CD14-positive monocyte (primary cell): ENCODE results near the gene ALG6. TPM values are rescaled to one million over a fixed set of nuclear protein-coding genes. Genes with fewer than 3 reads are reported as not detected.

Experiments
- DNase-seq, 3 donors: peaks; one replicate each; pipeline ENCODE4 v3.0.0-alpha.2; 2011 to 2022
- H2AFZ ChIP-seq: 2 replicates; pipeline ENCODE4 v1.6.0; 2012; ENCODE audit warnings: mild to moderate bottlenecking, low read depth, low read length, inconsistent platforms; ENCODE audit not compliant: insufficient read depth, poor library complexity, severe bottlenecking
- H3K27ac ChIP-seq, 2 donors: 1 replicate in 1 of 2; 2 replicates in 1 of 2; pipeline ENCODE4 v1.5.1; 2012 to 2013; ENCODE audit warnings: low read length in 2 of 2, control low read depth in 1 of 2, inconsistent platforms in 1 of 2, low read depth in 1 of 2, mild to moderate bottlenecking in 1 of 2
- H3K27me3 ChIP-seq, 2 donors: one replicate each; pipeline versions ENCODE4 v1.6.0 to v1.6.1; 2011 to 2013; ENCODE audit warnings: low read length in 2 of 2; ENCODE audit not compliant: control insufficient read depth in 2 of 2, insufficient read depth in 2 of 2
- H3K36me3 ChIP-seq, 2 donors: replicated peaks in 1 of 2; 1 replicate in 1 of 2; 2 replicates in 1 of 2; pipeline versions ENCODE4 v1.5.1 to v1.6.1; 2012 to 2013; ENCODE audit warnings: low read length in 2 of 2, control low read depth in 1 of 2, inconsistent platforms in 1 of 2, mild to moderate bottlenecking in 1 of 2; ENCODE audit not compliant: insufficient read depth in 2 of 2, control insufficient read depth in 1 of 2
- H3K4me1 ChIP-seq, 2 donors: 1 replicate in 1 of 2; 2 replicates in 1 of 2; pipeline versions ENCODE4 v1.5.1 to v1.6.1; 2012 to 2013; ENCODE audit warnings: low read length in 2 of 2, control low read depth in 1 of 2, inconsistent platforms in 1 of 2, mild to moderate bottlenecking in 1 of 2, moderate library complexity in 1 of 2; ENCODE audit not compliant: insufficient read depth in 2 of 2, control insufficient read depth in 1 of 2
- H3K4me2 ChIP-seq: replicated peaks from 2 replicates; pipeline ENCODE3; 2012; ENCODE audit warnings: low read length, moderate library complexity, mild to moderate bottlenecking; ENCODE audit not compliant: poor library complexity, severe bottlenecking; ENCODE audit errors: extremely low read depth
- H3K4me3 ChIP-seq, 3 experiments: fragments of 200-600 bp in 1 of 3; sonication (generic) in 1 of 3; replicated peaks in 1 of 3; 1 replicate in 2 of 3; 2 replicates in 1 of 3; pipeline ENCODE4 v1.5.1; 2011 to 2013; ENCODE audit warnings: low read length in 3 of 3, mild to moderate bottlenecking in 3 of 3, control low read depth in 2 of 3, low read depth in 2 of 3, inconsistent platforms in 1 of 3, moderate library complexity in 1 of 3
- H3K79me2 ChIP-seq: 2 replicates; pipeline ENCODE4 v1.6.0; 2012; ENCODE audit warnings: mild to moderate bottlenecking, control low read depth, inconsistent platforms, low read length, moderate library complexity; ENCODE audit not compliant: insufficient read depth
- H3K9ac ChIP-seq: 2 replicates; pipeline ENCODE4 v1.6.0; 2017; ENCODE audit warnings: low read length, mild to moderate bottlenecking; ENCODE audit not compliant: insufficient read depth, poor library complexity, severe bottlenecking
- H3K9me3 ChIP-seq, 2 donors: replicated peaks in 1 of 2; 1 replicate in 1 of 2; 2 replicates in 1 of 2; pipeline versions ENCODE4 v1.5.1 to v1.6.1; 2012 to 2013; ENCODE audit warnings: low read length in 2 of 2, control low read depth in 1 of 2; ENCODE audit not compliant: control insufficient read depth in 1 of 2, insufficient read depth in 1 of 2
- H4K20me1 ChIP-seq: 2 replicates; pipeline ENCODE4 v1.6.0; 2012; ENCODE audit warnings: mild to moderate bottlenecking, low read length, control low read depth, moderate library complexity; ENCODE audit not compliant: insufficient read depth
- H3K27ac Mint-ChIP-seq, 7 donors: one replicate each; pipeline ENCODE4 v1.8.0; 2020; ENCODE audit warnings: mild to moderate bottlenecking in 7 of 7, mixed read lengths in 7 of 7, moderate library complexity in 6 of 7, inconsistent platforms in 2 of 7
- H3K27me3 Mint-ChIP-seq, 3 donors: one replicate each; pipeline ENCODE4 v1.8.0; 2021 to 2022; ENCODE audit warnings: low read depth in 3 of 3, mild to moderate bottlenecking in 3 of 3, mixed read lengths in 3 of 3, moderate library complexity in 3 of 3, inconsistent platforms in 1 of 3
- H3K36me3 Mint-ChIP-seq, 2 donors: one replicate each; pipeline ENCODE4 v1.8.0; 2020; ENCODE audit warnings: mixed read lengths in 2 of 2, inconsistent platforms in 1 of 2, mild to moderate bottlenecking in 1 of 2
- H3K4me1 Mint-ChIP-seq: one replicate; pipeline ENCODE4 v1.8.0; 2020; ENCODE audit warnings: mild to moderate bottlenecking, mixed read lengths
- H3K4me3 Mint-ChIP-seq, 2 donors: one replicate each; pipeline ENCODE4 v1.8.0; 2020; ENCODE audit warnings: mild to moderate bottlenecking in 2 of 2, mixed read lengths in 2 of 2, moderate library complexity in 1 of 2
- H3K9me3 Mint-ChIP-seq, 7 donors: one replicate each; pipeline ENCODE4 v1.8.0; 2020 to 2022; ENCODE audit warnings: mixed read lengths in 7 of 7, mild to moderate bottlenecking in 6 of 7, moderate library complexity in 6 of 7, inconsistent platforms in 2 of 7
- CTCF ChIP-seq: fragments of 200-600 bp; IDR thresholded peaks from one replicate; pipeline ENCODE4 v1.8.0; 2022; ENCODE audit warnings: antibody characterized with exemption, mild to moderate bottlenecking
- WGBS: methylation state at CpG from one replicate; pipeline ENCODE4 v1.1.5; 2013; ENCODE audit warnings: missing lambda C conversion rate; ENCODE audit not compliant: insufficient coverage; 5-methylcytosine and 5-hydroxymethylcytosine counted together
- intact Hi-C, 2 donors: fragments of 100-400 bp; cut with micrococcal nuclease; formaldehyde crosslinking; loops; one replicate each; pipeline versions ENCODE4 v1.15.0 to v1.15.1; 2023
- polyA plus RNA-seq, 3 donors: library from polyadenylated mRNA; depleted of rRNA in 1 of 3; unstranded in 2 of 3; stranded (reverse) in 1 of 3; fragments of 300-500 nt in 2 of 3; fragments of >200 nt in 1 of 3; fragmentation: Illumina TruSeq in 2 of 3; gene quantifications; 1 replicate in 2 of 3; 2 replicates in 1 of 3; pipeline ENCODE4 v1.2.3, GENCODE V29; 2012 to 2021

Gene ALG6
- polyA plus RNA-seq, 3 donors = 9.3 to 24.7 (median 20.2) TPM

GRCh38 chr1:63379583-63379982, 12.2 kb downstream of the ALG6 start:
- Histone ChIP-seq H3K9ac (no peak overlapping the region), H3K79me2 (no peaks in the 10 kb centered on the region), H2AFZ (no peak overlapping the region), H3K9me3 (no peaks in the 10 kb centered on the region), H3K27ac (no peak overlapping the region), H3K4me1 (no peaks in the 10 kb centered on the region), H3K4me3 (no peak overlapping the region), H3K27me3 (no peaks in the 10 kb centered on the region), H3K4me2 (no peak overlapping the region), H3K36me3 (peaks cover under 1 to 19% of the 10 kb centered on the region in 2 donors), H4K20me1 (no peaks in the 10 kb centered on the region)
- Mint-ChIP-seq H3K4me1 (peaks cover 16% of the 10 kb centered on the region), H3K27ac (no peak overlapping the region), H3K27me3 (no peaks in the 10 kb centered on the region), H3K4me3 (no peak overlapping the region), H3K9me3 (peaks cover 0 to 3% (median 2%) of the 10 kb centered on the region in 7 donors), H3K36me3 (peaks cover 24 to 36% of the 10 kb centered on the region in 2 donors)
- TF ChIP-seq CTCF = no peak
- no CpG with 5 or more reads among the region's 2 CpGs for WGBS
- no peak for DNase-seq
- intact Hi-C loops = no loop called here

- H3K4me3 Mint-ChIP-seq = no peak overlapping the region
- no peaks in the 10 kb centered on the region for H3K27me3 Mint-ChIP-seq
- H3K36me3 Mint-ChIP-seq = peaks cover 15 to 29% of the 10 kb centered on the region in 2 donors
- no peak overlapping the region for H2AFZ ChIP-seq
- peaks cover 0 to 11% of the 10 kb centered on the region in 2 donors for H3K36me3 ChIP-seq
- intact Hi-C loops = no loop called here
- DNase-seq = no peak
- no CpG with 5 or more reads among the region's 1 CpG for WGBS
- TF ChIP-seq CTCF = no peak
- no peak overlapping the region for H3K27ac ChIP-seq
- H3K27ac Mint-ChIP-seq = no peak overlapping the region
- no peaks in the 10 kb centered on the region for H3K79me2 ChIP-seq
- no peak overlapping the region for H3K4me2 ChIP-seq
- H3K9ac ChIP-seq = no peak overlapping the region
- H3K9me3 ChIP-seq = no peaks in the 10 kb centered on the region
- H3K4me1 Mint-ChIP-seq = peaks cover 21% of the 10 kb centered on the region
- H3K4me3 ChIP-seq = no peak overlapping the region
- peaks cover 0 to 3% (median 2%) of the 10 kb centered on the region in 7 donors for H3K9me3 Mint-ChIP-seq
- H3K4me1 ChIP-seq = no peaks in the 10 kb centered on the region
- no peaks in the 10 kb centered on the region for H4K20me1 ChIP-seq
- no peaks in the 10 kb centered on the region for H3K27me3 ChIP-seq
Observed at GRCh38 chr1:63381741-63382140, 14.3 kb downstream of the ALG6 start.
